Kasumi-1 (cell line): ENCODE measurements around the gene MTHFD1L.

ENCODE experiments used
- DNase-seq, 2 experiments: peaks; one replicate each; lab custom pipeline; 2025; lab: John Stamatoyannopoulos, UW

Gene MTHFD1L

GRCh38 chr6:150934380-150934779 lies 68.9 kb downstream of the MTHFD1L start:
- DNase-seq: no peak

GRCh38 chr6:150936021-150936555 lies 70.6 kb downstream of the MTHFD1L start:
- no peak for DNase-seq

GRCh38 chr6:150937132-150937906 lies 71.8 kb downstream of the MTHFD1L start:
- DNase-seq: no peak

- DNase-seq: no peak
Observed at GRCh38 chr6:150939399-150939798, 73.9 kb downstream of the MTHFD1L start.

GRCh38 chr6:150940941-150941340 lies 75.4 kb downstream of the MTHFD1L start:
- DNase-seq: no peak

GRCh38 chr6:150949526-150949925 lies 84.0 kb downstream of the MTHFD1L start:
- no peak for DNase-seq

GRCh38 chr6:150953851-150954250 lies 88.3 kb downstream of the MTHFD1L start:
- DNase-seq: no peak

- no peak for DNase-seq
Observed at GRCh38 chr6:150959166-150959565, 93.7 kb downstream of the MTHFD1L start.

- DNase-seq: no peak
Observed at GRCh38 chr6:150962436-150962835, 96.9 kb downstream of the MTHFD1L start.

- no peak for DNase-seq
Observed at GRCh38 chr6:150964765-150965164, 99.3 kb downstream of the MTHFD1L start.

- no peak for DNase-seq
Observed at GRCh38 chr6:150966786-150967185, 101.3 kb downstream of the MTHFD1L start.

- DNase-seq: no peak
Observed at GRCh38 chr6:150967381-150967780, 101.9 kb downstream of the MTHFD1L start.

- DNase-seq: no peak
Observed at GRCh38 chr6:150967910-150968309, 102.4 kb downstream of the MTHFD1L start.

GRCh38 chr6:150969901-150970300 lies 104.4 kb downstream of the MTHFD1L start:
- no peak for DNase-seq

- DNase-seq: no peak
Observed at GRCh38 chr6:150971219-150971618, 105.7 kb downstream of the MTHFD1L start.

- DNase-seq: no peak
Observed at GRCh38 chr6:150975136-150975535, 109.6 kb downstream of the MTHFD1L start.

- no peak for DNase-seq
Observed at GRCh38 chr6:150977281-150977680, 111.8 kb downstream of the MTHFD1L start.

- no peak for DNase-seq
Observed at GRCh38 chr6:150978624-150979023, 113.1 kb downstream of the MTHFD1L start.

GRCh38 chr6:150979826-150980350 lies 114.4 kb downstream of the MTHFD1L start:
- no peak for DNase-seq

- no peak for DNase-seq
Observed at GRCh38 chr6:150981095-150981494, 115.6 kb downstream of the MTHFD1L start.

GRCh38 chr6:150981669-150982068 lies 116.2 kb downstream of the MTHFD1L start:
- no peak for DNase-seq

GRCh38 chr6:150987371-150987828 lies 121.9 kb downstream of the MTHFD1L start:
- DNase-seq: no peak

GRCh38 chr6:150987855-150988464 lies 122.5 kb downstream of the MTHFD1L start:
- no peak for DNase-seq
